ENCODE measurements around the gene C1orf21.

Gene C1orf21

DNA sequence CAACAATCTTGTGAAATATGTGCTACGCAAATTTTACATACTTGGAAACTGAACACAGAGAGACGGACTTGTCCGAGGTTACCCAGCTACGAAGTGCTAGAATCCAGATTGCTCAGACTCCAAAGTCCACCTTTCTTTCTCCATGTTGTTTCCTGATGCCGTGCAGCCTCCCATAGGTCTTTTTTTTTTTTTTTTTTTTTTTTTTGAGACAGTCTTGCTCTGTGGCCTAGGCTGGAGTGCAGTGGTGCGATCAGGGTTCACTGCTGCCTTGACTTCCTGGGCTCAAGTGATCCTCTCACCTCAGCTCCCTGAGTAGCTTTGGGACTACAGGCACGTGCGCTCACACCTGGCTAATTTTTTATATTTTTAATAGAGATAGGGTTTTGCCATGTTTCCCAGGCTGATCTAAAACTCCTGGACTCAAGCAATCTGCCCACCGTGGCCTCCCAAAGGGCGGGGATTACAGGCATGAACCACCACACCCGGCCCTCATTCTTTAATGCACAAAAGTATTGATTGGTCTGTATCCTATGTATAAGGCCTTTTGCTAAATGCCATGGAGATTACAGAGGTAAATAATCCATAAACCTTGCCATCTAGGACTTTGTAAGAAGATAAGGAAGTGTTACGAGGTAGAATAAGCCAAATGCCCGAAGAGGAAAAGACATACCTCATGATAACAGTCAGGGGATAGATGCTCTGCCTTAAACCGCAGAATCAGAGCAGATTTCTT, 92.8 kb downstream of the C1orf21 start:
- DNase-seq (ENCODE audit: extremely low read depth, low read depth) = no peak
- TF ChIP-seq, protein P1, sequence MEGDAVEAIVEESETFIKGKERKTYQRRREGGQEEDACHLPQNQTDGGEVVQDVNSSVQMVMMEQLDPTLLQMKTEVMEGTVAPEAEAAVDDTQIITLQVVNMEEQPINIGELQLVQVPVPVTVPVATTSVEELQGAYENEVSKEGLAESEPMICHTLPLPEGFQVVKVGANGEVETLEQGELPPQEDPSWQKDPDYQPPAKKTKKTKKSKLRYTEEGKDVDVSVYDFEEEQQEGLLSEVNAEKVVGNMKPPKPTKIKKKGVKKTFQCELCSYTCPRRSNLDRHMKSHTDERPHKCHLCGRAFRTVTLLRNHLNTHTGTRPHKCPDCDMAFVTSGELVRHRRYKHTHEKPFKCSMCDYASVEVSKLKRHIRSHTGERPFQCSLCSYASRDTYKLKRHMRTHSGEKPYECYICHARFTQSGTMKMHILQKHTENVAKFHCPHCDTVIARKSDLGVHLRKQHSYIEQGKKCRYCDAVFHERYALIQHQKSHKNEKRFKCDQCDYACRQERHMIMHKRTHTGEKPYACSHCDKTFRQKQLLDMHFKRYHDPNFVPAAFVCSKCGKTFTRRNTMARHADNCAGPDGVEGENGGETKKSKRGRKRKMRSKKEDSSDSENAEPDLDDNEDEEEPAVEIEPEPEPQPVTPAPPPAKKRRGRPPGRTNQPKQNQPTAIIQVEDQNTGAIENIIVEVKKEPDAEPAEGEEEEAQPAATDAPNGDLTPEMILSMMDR (IDR thresholded peaks at IDR 0.05; ENCODE audit: low read depth, low read length) = no peak

DNA sequence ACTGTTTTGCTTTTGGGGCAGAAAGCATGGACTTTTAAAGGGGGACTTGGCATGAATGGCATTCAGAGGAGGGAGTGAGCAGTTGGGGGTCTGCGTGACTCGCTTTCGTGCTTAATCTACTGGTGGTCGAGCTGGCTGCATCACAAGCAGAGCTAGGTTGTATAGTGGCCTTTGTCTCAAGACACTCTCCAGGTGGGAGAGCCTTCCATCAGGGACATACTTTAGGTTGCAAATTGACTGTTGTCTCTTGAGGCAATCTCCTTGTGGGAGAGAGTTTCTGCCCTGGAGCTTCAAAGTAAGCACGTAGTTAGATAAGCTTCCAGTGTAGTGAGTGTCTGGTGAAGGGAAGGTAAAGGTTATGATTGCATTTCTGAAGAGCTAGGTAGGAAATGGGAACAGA, 93.9 kb downstream of the C1orf21 start:
- DNase-seq (ENCODE audit: extremely low read depth, low read depth) = no peak
- TF ChIP-seq, protein P1 (IDR thresholded peaks at IDR 0.05; ENCODE audit: low read depth, low read length) = no peak

DNA sequence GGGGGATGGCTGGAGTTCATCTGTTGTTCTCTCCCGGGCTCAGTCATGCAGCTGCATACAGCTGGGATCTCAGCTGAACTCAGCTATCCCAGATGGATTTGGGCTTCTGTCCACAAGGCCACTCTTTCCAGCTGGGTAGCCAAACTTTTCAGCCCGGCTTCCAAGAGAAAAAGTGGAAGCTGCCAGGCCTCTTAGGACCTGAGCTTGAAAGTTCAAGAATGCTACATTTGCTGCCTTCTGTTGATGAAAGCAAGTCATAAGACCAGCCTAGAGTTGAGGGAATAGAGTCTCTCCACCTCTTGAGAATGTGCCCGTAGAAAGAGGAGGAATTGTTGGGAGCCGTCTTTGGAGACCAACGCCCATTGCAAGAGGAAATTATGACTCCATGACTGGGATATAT, 95.3 kb downstream of the C1orf21 start:
- TF ChIP-seq, protein P1 (IDR thresholded peaks at IDR 0.05; ENCODE audit: low read depth, low read length) = no peak
- peak; percentile 44 for DNase-seq (ENCODE audit: extremely low read depth, low read depth)

DNA sequence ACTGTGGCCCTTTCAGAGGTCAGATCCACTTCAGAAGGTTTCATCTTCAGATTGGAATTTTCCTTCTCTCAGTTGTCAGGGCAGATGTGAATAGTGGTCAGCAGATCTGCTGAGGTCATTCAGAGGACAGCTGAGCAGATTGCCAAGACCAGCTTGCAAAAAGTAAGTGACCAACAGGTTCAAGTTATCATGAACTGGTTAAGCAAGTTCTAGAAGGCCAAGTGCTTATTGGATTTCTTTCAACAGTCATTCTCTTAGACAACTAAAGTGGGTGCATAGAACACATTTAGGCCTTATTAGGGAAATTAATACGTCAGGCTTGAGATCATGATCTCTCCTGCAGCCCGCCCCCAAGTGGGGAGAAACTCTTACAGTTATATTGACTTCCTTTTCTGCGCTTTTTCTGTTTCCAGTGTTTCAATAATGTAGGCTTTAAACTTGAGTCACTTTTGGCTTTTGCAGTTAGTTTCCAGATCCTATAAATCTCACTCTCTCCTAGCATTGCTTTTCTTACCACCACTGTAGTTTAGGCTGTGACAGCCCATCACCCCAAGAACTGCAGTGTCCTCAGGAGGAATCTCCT, 96.4 kb downstream of the C1orf21 start:
- DNase-seq (ENCODE audit: extremely low read depth, low read depth) = peak; percentile 14

DNA sequence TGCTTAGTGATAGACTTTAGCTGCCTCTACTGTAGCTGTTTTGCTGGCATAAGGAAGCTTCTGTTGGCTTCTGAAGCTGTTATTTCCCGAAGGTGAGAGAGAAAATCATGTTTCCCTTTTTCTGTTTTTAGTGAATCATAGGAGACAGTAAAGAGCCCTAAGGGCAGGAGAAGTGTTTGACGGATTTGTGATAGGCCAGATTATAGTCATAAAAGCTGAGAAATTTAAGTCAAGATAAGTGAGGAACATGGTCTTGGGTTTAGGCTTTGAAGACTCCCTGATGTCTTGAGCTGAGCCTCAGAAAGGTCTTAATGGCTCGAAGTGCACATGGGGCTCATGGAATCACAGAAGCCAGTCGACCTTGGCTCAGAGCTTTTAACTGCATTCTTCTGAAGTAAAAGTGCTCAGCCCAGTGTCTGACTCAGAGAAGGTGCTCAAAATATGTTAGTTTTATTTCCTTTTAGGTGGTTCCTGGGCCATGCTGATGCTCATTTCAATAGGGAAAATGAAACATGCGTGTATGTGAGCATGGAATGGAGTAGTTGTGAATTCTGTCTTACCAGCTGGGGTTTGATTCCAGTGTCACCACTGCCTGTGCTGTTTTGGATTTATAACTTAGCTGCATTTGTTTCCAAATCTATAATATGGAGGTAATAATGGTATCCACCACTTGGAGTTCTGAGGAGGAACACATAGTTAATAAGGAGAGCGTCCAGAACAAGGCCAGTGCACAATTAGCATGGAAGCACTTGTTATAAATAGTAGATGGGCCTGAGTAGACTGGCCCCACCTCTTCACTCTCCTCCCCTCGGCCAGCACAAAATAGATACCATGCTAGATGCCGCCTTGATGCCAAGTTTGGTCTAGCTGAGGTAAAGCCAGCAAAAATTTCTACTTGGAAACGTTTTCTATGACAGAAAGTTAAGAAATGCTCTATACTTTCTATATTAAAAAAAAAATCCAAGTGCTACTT, 99.2 kb downstream of the C1orf21 start:
- DNase-seq (ENCODE audit: extremely low read depth, low read depth) = no peak
- TF ChIP-seq, protein P1 (IDR thresholded peaks at IDR 0.05; ENCODE audit: low read depth, low read length) = no peak

More for the DNA sequence above, 96.4 kb downstream of the C1orf21 start:
- TF ChIP-seq, protein P1 (IDR thresholded peaks at IDR 0.05; ENCODE audit: low read depth, low read length) = peak; percentile 3

DNA sequence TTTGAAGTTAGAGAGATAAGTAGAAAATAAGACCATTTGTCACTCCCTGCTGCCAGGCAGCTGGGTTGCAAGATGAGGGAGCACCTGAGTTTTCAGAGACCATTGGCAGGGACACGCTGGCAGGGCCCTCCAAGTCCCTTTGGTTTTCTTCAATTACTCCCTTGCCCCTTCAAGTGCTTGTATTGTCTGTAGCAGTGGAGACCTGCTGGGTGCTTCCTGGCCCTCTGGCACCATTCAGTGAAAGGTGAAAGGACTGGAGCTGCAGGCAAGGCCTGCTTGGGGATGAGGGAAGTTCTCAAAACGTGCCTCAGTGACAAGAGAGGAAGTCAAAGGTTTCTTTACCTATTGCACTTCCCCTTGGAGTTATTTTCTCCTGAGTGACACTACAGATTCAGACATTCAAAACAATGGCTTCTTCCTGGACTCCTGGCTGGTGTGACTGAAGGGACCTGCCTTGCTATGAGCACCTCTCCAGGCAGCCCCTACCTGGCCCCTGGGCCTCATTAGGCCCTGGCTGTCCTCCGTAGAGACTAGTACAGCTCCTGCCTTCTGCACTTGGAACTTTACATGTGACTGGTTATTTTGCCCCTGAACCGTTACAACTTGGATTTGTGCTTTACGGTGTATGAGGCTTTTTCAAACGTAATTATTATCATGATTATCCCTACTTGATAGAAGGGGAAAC, 100.1 kb downstream of the C1orf21 start:
- DNase-seq (ENCODE audit: extremely low read depth, low read depth) = no peak
- TF ChIP-seq, protein P1 (IDR thresholded peaks at IDR 0.05; ENCODE audit: low read depth, low read length) = no peak
